ENCODE results near the gene FBXW12.

FBXW12 gene

GRCh38 chr3:48408823-48409281, 36.8 kb downstream of the FBXW12 start:
- DNase-seq, result no peak

GRCh38 chr3:48409291-48410201, 37.5 kb downstream of the FBXW12 start:
- DNase-seq, result no peak

GRCh38 chr3:48410205-48411040, 38.4 kb downstream of the FBXW12 start:
- DNase-seq, result no peak

GRCh38 chr3:48411041-48411588, 39.1 kb downstream of the FBXW12 start:
- DNase-seq, result no peak

- DNase-seq, result no peak
These were observed 39.8 kb downstream of the FBXW12 start for GRCh38 chr3:48411606-48412374.

- no peak for DNase-seq
These were observed 40.5 kb downstream of the FBXW12 start for GRCh38 chr3:48412375-48413001.

- DNase-seq, result no peak
These were observed 41.1 kb downstream of the FBXW12 start for GRCh38 chr3:48413086-48413485.

- DNase-seq, result no peak
These were observed 41.6 kb downstream of the FBXW12 start for GRCh38 chr3:48413611-48414010.

GRCh38 chr3:48414376-48415250, 42.6 kb downstream of the FBXW12 start:
- DNase-seq, result no peak

- DNase-seq, result no peak
These were observed 43.4 kb downstream of the FBXW12 start for GRCh38 chr3:48415251-48415953.

- DNase-seq, result no peak
These were observed 44.1 kb downstream of the FBXW12 start for GRCh38 chr3:48416091-48416505.

GRCh38 chr3:48416546-48416945, 44.5 kb downstream of the FBXW12 start:
- DNase-seq, result no peak

GRCh38 chr3:48417529-48418108, 45.6 kb downstream of the FBXW12 start:
- no peak for DNase-seq

- DNase-seq, result no peak
These were observed 46.1 kb downstream of the FBXW12 start for GRCh38 chr3:48418140-48418539.

- DNase-seq, result no peak
These were observed 46.6 kb downstream of the FBXW12 start for GRCh38 chr3:48418651-48419050.

GRCh38 chr3:48419149-48419548, 47.1 kb downstream of the FBXW12 start:
- no peak for DNase-seq

GRCh38 chr3:48419597-48419996, 47.6 kb downstream of the FBXW12 start:
- DNase-seq, result no peak

- no peak for DNase-seq
These were observed 48.5 kb downstream of the FBXW12 start for GRCh38 chr3:48420561-48420960.

- no peak for DNase-seq
These were observed 50.3 kb downstream of the FBXW12 start for GRCh38 chr3:48422272-48422671.

GRCh38 chr3:48422681-48423080, 50.7 kb downstream of the FBXW12 start:
- DNase-seq, result no peak
